ENCODE measurements around the gene INTS6.

Gene INTS6

GRCh38 chr13:51405176-51405575, 47.7 kb downstream of the INTS6 start:
- DNase-seq, result no peak

- DNase-seq, result no peak
These were observed 55.4 kb downstream of the INTS6 start for GRCh38 chr13:51397262-51397941.

- no peak for DNase-seq
These were observed 56.5 kb downstream of the INTS6 start for GRCh38 chr13:51396352-51396751.

- DNase-seq, result no peak
These were observed 58.1 kb downstream of the INTS6 start for GRCh38 chr13:51394724-51395123.

GRCh38 chr13:51385114-51385513, 67.7 kb downstream of the INTS6 start:
- DNase-seq, result no peak

DNA sequence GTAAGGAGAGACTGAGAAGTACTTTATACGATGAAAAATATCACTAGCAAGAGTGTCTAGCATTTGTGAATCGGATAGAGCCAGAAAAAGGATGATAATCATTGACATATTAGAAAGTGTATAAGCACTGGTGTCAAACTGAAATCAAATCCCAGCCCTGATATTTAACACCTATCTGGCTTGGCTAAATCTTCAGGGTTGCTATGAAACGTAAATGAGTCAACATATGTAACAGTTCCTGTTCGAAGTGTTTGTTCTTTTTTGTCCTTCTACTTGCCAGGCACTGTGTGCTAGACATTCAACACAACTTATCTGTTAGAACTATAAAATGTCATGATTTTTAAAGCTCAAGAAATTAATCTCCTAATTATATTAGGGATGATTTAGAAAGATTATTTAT, 72.6 kb downstream of the INTS6 start:
- peak; percentile 70 for DNase-seq

GRCh38 chr13:51373451-51373850, 79.4 kb downstream of the INTS6 start:
- DNase-seq, result no peak

GRCh38 chr13:51371768-51372399, 81.0 kb downstream of the INTS6 start:
- no peak for DNase-seq

GRCh38 chr13:51370811-51371210, 82.0 kb downstream of the INTS6 start:
- no peak for DNase-seq

- DNase-seq, result no peak
These were observed 82.7 kb downstream of the INTS6 start for GRCh38 chr13:51370116-51370515.

GRCh38 chr13:51364404-51365008, 88.3 kb downstream of the INTS6 start:
- no peak for DNase-seq

DNA sequence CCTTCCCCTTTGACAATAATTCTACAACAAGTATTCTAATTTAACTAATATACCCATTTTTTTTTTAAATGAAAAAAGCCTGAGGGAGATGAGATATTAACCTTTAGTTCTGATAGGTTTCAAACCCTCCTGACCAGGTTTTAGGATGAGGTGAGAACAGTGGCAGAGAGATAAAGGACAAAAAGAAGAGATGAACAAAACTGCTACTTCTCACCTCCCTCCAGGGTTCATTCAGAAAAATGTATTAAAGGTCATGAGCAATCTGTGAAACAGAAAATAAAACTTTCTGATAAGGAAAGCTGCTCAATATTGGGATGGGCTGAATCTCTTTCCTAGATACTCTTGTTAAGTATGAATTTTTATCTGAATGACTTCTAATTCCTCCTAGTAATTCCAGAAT, 89.2 kb downstream of the INTS6 start:
- DNase-seq, result no peak

GRCh38 chr13:51361106-51361505, 91.7 kb downstream of the INTS6 start:
- no peak for DNase-seq

GRCh38 chr13:51360489-51360888, 92.3 kb downstream of the INTS6 start:
- DNase-seq, result no peak

- no peak for DNase-seq
These were observed 93.5 kb downstream of the INTS6 start for GRCh38 chr13:51359352-51359751.

- no peak for DNase-seq
These were observed 94.8 kb downstream of the INTS6 start for GRCh38 chr13:51357928-51358595.

DNA sequence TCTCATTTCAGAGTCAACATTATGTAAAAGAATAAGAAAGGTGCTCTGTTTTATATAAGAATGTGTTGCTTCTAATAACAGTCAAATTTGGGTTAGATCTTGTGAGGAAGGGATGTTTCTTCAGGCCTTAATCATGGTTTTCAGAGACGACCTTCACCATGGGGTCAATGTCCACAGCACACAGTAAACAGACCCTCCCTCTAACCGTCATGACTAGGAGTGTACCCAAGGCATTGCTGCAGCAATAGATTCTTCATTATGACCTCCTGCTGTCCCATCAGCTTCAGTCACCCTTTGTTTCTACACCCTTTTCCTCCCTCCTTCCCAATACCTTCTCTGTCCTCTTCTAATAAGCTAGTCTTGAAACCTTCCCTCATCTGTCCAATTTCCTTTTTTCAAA, 97.6 kb downstream of the INTS6 start:
- no peak for DNase-seq

- no peak for DNase-seq
These were observed 103.8 kb downstream of the INTS6 start for GRCh38 chr13:51349016-51349415.

GRCh38 chr13:51348069-51348967, 104.5 kb downstream of the INTS6 start:
- no peak for DNase-seq

- no peak for DNase-seq
These were observed 105.7 kb downstream of the INTS6 start for GRCh38 chr13:51347099-51347498.

GRCh38 chr13:51346397-51346796, 106.4 kb downstream of the INTS6 start:
- DNase-seq, result no peak

GRCh38 chr13:51343475-51343874, 109.4 kb downstream of the INTS6 start:
- no peak for DNase-seq

- DNase-seq, result no peak
These were observed 110.1 kb downstream of the INTS6 start for GRCh38 chr13:51342706-51343105.
